GM19035 (cell line): Measurements from ENCODE around the gene MYF5.

Experiments
- ATAC-seq: cut with Tn5 transposase; IDR thresholded peaks from one replicate; pipeline ENCODE4 v1.9.1; 2021; ENCODE audit not compliant: unreplicated experiment

The MYF5 gene

DNA sequence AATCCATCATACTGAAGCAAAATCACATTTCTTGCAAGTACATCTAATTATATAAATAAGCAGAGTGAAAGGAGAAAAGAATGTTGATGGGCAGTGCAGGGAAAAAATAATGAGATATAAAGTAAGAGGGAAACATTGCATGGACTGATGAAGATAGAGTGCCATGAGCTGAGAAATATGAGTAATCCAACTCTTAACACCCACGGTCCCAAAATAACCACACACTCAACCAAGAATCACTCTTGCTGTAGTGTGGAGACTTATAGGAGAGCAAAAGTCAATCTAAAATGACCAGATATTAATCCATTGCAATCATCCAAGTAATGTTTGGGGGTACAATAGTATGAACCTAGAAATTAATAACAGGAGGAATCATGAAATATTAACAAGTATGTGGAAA lies 40.2 kb downstream of the MYF5 start:
- no peak for ATAC-seq

DNA sequence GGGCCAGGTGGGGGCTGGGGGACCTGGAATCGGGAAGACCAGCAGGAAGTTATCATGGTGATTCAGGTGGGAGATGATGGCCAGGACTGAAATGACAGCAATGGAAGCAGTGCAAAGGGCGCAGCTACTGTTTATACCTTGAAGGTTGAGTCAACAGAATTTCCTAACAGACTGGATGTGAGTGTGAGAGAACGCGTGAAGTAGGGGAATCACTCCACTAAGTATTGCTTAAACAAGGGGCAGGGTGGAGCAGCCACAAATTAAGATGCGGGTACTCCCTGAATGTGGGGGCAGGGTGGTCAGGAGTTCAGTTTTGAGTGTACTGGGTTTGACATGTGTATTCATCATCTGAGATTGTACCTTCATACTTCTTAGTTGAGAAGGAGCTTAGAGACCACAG lies 45.1 kb downstream of the MYF5 start:
- no peak for ATAC-seq

DNA sequence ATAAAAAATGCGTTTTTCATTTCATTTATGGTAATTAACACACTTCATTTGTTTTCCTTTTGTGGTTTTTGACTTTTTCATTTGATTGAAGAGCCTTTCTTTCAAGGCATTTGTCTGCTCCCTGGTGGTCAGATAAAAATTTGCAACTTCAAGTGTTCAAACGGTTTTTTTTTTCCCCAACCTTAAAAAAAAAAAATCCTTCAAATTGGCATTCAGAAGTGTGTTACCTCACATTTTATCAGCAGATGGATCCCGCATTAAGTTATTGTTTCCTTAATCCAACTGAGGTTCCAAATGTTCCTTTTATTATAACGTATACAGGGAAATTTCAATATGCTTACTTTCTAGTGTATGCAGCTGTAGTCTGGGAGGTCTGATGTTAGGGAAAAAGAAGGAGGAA lies 47.2 kb downstream of the MYF5 start:
- ATAC-seq: no peak

DNA sequence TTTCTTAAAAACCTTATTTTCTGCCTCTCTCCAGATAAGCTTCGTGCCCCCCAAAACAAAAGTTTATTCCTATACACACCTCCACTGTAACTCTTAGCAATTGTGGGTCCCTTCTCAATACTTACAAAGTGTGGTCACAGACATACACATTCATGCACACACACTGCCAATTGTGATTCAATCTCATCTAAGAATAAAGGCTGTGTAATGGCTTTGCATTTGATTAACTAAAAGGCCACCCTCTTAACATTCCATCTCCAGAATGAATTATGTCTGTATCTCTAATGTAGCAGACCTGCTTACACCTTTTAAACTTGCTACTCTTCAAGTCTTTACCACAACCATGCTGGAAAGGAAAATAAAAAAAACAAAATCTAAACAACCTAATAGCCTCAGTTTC lies 49.5 kb downstream of the MYF5 start:
- no peak for ATAC-seq

DNA sequence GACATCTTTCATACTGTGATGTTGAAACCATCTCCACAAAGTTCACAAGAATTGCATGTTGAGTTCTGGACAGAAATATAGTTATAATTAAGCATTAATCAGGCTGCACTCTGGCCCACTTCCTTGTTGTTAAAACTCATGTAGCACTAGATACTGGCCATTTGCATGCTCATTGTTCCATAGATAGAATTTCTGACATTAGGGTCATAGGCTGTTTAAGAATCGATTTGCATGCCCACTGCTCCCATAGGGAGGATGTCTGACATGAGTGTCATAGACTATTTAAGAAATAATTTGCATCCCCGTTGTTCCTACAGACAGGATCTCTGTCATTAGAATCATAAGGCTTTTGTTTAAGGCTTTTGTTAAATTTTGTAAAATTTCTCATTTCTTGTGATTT lies 50.2 kb downstream of the MYF5 start:
- ATAC-seq: peak; percentile 96
